ENCODE data around the gene SPNS2.

SPNS2 gene

DNA sequence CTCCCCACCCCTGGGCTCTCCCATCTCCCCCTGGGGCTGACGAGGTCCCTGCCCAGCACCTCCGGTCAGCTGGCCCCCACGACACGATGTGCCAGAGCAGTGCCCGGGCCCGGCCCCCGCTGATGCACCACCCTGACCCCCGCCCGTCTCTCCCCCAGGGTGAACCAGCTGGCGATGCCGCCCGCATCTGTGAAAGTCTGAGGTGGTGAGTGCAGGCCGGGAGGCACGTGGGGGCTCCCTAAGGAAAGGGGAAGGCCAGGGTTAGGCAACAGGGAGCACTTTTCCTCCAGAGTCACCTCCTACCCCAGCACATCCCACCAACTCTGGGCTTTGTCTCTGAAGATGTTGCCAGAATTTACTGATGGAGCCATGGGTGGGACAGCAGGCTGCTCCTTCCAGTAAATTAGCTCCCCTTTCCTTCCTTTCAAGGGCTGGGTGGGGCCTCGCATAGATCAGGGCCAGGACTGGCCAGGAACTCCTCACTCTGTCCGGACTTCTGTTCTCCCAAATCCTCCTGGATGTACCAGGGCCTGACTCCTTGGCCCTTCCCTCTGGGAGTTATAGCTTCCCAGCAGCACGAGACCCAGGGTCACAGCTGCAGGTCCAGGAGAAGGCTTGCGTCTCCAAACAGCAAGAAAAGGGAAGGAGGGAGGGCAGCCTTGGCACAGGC, 38.2 kb downstream of the SPNS2 start:
- no peak for DNase-seq (ENCODE audit: low read depth in 1 of 2, low spot score in 1 of 2)

DNA sequence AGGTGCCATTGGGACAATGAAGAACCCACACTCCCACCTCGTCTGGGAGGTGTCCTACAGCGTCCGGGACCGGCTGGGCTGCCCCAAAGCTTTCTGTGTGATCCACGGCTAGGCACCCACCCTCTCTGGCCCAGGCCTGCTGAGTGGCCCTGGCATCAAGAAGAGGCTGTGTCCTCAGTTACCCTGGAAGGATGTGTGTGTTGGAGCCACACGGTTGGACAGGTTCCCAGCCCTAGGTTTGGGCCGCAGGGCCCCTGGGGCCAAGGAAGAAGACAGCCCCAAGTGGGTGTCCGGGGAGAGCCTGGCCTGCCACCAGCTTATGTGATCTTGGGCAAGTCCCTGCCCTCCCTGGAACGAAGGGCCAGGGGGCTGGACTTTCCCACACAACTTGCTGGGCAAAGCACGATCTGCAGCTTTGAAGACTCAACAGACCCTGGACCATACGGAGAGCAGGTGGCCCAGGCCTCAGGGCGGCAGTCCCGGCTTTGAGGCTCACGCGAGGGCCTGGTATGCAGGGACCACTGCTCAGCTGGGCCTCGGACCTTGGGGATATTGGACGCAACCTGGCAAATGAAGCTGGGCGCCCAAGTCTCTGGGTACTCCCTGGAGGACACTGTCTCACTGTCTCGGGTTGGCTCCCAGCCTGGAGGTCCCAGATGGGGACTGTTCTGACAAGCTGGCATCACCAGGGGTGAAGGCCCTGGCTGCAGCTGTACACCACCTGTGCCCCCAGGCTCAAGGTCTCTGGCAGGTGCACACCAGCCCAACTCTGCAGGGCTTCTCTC, 39.0 kb downstream of the SPNS2 start:
- DNase-seq (ENCODE audit: low read depth in 1 of 2, low spot score in 1 of 2) = no peak

DNA sequence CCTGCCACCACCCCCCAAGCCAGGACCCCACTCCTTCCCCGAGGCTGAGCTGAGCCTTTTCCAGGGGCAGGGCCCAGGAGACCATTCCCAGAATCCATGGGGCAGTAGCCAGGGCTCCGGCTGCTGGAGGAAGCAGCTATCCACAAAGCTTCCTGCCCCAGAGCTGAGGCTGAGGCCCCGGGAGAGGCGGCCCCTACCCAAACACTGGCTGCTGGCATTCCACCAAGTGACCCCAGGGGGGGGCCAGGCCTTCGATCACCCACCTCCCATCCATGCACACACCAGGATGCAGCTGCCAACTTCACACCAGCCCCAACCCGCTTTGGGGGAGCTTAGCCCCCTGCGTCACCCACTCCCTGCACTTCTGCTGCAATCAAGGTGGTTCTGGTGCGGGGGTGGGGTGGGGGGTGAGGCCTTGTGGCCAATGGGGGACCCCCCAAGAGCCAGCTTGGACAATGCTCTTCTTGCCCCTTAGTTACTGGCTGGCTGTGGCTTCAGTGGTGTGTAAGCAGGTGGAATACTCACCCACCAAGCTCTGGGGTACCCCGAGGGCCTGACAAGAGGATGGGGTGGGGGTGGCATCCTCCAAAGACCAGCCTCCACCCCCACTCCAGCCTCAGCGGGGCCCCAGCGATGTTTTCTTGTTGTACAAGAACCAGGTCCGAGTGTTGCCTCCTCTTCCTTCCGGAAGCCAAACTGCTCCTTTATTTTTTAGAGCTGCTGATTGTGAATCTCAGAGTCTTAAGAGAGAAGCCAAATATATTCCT, 39.7 kb downstream of the SPNS2 start:
- no peak for DNase-seq (ENCODE audit: low read depth in 1 of 2, low spot score in 1 of 2)

DNA sequence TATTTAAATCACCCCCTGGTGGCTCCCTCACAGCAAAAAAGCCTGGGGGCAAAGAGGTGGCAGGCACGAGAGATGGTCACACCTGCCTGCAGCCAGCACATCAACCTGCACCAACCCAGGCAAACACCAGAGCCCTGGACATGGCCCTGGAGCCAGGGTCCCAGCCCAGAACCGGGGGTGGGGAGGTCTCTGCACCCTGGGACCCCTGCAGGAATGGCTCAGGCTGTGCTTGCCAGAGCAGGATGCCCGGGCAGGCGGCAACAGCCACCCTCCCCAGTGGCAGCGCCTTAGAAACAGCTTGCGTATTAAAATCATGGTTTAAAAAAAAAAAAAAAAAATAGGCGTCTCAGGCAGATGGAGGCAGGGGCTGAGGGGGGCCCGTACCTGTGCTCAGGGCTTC, 40.3 kb downstream of the SPNS2 start:
- DNase-seq (ENCODE audit: low read depth in 1 of 2, low spot score in 1 of 2) = no peak

DNA sequence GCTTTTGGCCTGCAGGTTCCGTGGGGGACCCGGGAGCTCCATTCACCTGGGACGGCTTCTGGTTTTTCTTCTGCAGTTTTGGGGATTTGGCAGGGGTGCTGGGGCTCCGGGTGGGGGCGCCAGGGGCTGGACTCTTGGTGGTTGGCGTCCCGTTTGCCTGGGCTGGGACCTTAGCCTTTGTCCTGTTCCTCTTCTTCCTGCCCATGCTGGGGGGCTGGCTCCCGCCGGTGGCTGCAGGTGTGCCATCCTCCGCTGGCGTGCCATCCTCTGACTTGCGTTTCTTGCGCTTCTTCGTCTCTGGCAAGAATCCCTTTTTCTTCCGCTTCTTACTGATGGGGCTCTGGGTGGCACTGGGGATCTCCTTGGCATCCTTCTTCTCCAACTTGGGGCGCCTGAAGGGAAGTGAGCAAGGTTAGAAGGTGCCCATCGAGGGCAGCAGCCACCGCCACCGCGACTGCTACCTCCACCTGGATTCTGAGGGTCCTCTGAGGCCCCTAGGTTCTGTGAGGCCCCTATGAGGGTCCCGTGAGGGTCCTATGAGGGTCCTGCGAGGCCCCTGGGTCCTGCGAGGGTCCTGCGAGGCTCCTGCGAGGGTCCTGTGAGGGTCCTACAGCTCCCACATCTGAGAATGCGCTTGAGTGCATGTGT, 41.0 kb downstream of the SPNS2 start:
- no peak for DNase-seq (ENCODE audit: low read depth in 1 of 2, low spot score in 1 of 2)

DNA sequence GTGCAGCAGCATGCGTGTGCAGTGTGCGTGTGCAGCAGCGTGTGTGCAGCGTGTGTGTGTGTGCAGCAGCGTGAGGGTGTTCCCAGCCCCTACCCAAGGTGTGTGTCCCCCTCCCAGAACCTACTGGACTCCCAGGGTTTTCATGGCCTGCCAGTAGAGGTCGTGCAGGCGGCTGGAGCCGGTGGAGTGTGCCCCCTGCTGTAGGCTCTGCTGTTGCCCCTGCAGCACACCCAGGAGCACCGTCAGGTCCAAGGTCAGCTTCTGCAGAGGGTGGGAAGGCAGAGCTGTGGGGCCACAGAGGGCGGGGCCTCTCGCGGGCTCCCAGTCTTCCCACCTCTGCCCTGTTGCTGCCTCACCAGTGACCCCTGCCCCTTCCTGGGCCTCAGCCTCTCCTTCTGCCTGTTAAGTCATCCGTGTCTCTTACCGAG, 41.6 kb downstream of the SPNS2 start:
- DNase-seq (ENCODE audit: low read depth in 1 of 2, low spot score in 1 of 2) = no peak

DNA sequence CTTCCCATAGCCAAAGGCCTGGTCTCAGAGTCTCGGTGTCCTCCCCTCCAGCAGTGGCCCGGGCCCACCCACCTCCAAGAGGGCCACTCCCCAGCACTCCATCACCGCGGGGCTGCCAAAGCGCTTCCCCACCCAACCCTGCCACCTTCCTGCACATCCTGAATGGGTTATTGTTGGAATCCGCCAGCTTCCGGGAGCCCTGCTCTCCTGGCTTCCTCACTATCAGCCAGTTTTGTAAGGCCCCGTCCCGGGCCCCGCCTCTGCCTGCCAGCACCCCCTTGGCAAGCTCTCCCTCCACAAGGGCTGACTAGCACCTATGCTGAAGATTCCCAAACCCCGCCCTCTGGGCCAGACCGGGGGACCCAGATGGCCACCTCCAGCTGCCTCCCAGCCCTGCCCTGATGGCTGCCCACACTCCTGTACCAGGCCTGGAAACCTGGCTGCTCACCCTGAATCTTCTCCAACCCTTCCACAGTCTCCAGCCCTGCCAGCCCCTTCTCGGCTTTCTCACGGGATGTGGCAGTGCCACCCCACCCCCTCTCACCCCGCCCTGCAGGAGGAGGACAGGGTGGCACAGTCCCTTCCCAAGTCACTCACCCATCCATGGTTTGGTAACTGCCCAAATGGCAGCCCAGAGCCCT, 42.1 kb downstream of the SPNS2 start:
- no peak for DNase-seq (ENCODE audit: low read depth in 1 of 2, low spot score in 1 of 2)

DNA sequence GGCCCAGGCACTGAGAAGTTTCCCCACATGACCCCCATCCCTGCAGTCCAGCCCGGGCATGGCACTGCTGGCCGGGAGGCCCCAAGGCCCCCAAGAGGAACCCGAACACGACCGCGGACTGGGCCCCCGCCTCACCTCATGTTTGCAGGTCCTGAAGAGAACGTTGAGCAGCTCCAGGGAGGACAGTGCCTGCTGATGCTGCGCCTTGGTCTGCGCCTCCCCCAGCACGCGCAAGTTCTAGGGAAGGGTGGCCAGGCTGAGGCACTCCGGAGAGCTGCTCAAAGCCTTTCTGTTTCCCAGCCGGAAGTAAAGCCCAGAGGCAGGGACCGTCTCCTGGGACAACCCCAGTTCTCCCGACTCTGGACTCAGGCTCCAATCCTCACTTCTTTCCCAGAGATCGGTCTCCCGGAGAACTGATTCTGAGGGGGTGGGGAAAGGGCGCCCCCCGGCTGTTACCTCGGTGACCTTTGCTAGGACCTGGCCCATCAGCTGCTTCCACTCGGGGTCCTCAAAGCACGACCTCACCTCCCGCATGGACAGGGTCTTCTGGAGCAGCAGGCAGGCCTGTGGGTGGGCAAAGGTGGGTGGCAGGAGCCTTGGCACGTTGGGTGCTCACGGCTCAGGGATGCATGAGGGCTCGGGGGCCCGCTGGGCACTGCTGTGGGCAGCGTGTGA, 42.8 kb downstream of the SPNS2 start:
- no peak for DNase-seq (ENCODE audit: low read depth in 1 of 2, low spot score in 1 of 2)

DNA sequence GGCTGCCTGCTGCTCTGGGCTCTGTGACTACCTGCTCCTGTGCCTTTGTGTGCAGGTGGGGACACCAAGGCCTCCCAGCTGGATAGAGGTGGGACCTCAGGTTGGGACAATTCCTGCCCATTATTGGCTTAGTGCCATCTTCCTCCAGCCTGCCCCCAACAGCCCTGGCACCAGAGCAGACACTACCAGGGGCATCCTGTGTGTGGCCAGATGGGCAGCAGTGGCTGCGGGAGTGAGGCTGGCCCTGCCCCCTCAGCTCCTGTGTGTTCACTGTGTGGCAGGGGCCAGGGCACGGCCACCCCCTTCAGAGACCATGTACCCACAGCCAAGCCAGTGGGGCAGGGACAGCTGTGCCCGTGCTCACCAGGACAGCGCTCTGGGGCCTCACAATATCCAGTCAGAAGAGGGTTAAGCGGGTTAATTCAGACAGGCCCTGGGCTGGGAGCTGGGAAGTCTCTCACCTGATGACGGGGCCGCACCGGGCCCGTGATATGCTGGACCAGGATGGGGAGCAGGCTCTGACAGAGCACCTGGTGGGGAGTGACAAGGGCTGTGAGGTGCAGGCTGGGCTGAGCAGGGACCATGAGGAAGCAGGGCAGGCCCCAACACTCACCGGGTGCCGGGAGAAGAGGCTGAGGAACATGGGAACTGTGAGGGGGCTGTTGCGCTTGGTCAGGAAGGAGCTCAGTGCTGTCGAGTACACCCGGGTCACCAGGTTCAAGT, 43.5 kb downstream of the SPNS2 start:
- DNase-seq (ENCODE audit: low read depth in 1 of 2, low spot score in 1 of 2) = no peak

DNA sequence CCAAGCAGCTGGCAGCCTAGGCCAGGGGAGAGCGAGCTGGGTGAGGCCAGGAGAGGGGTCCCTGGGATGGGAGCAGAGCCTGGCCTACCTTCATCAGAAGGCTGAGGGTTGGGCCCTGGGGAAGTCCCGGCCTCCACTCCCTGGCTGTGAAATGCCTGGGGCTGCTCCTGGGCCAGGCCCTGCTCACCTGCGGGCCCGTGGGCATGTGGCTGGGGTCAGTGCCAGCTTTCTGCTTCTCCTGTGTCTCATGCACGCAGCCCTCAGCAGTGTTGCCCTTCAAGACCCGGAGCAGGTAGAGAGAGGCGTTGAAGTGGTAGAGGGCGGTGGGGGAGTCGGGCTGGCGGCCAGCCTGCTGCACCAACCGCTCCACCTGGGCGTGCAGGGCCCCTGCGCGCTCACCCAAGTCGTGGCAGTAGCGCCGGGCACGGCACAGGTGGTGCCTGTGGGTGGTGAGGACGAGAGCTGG, 44.1 kb downstream of the SPNS2 start:
- DNase-seq (ENCODE audit: low read depth in 1 of 2, low spot score in 1 of 2) = no peak

DNA sequence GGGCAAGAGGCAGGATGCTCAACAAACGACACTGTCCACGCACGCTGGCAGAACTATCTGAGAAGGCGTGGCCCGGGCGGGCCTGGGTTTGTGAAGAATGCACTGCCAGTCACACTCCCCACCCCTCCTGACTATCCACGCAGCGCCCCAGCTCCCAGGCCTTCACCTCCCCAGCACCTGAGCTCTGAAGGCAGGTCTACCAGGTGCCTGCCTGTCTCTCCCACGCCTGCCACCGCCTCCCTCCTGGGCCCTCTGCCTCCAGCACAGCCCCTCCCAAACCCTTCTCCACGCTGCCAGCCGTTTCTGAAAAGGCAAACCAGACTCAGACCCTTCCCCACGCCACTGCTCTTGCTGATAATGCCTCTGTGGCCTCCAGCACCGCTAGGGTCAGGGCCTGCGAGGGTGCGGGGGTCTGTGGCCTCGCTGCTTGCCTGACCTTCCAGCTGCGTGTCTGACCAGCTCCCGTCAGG, 44.9 kb downstream of the SPNS2 start:
- DNase-seq (ENCODE audit: low read depth in 1 of 2, low spot score in 1 of 2) = no peak

DNA sequence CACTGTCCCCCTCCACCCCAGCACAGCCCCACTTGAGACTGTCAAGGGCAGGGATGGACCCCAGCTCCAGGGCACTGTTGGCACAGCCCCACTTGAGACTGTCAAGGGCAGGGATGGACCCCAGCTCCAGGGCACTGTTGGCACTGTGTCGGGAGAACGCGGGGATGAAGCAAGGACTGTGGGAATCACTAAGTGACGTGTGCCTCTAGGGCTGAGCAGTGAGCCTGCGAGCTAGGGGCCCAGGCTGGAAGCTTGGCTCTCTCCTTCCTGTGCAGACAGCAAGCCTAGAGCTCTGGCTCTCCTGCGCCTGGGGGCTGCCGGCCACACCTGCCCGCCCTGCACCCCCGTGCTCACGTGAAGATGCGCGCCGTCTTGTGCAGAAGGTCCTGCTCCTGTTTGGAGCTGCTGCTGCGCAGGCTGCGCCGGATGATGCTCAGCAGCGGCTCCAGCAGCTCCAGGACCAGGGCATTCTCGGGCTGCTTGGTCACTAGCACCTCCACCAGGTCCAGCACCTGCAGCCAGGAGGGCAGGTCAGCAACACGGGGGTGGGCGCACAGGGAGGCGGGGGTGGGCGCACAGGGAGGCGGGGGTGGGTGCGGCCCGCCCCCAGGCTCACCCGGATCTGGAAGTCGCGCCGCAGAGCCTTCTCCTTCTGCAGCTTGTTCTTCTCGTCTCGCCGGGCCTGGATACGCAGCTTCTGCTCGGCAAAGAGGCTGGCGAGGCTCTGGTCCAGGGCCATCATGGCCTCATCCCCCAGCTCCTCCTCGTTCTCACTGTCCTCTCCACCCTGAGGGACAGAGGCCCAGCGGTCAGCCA, 45.7 kb downstream of the SPNS2 start:
- DNase-seq (ENCODE audit: low read depth in 1 of 2, low spot score in 1 of 2) = no peak

DNA sequence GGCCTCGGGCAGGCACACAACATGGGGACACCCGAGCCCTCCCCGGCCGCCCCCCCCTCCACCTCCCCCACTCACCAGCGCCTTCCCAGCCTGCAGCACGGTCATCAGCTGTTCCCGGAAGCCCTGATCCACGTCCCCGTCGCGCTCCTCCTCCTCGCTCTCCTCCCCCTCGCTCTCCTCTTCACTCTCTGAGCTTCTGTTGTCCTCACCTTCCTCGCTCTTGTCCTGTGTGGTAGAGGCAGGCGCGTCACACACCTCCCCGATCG, 46.2 kb downstream of the SPNS2 start:
- no peak for DNase-seq (ENCODE audit: low read depth in 1 of 2, low spot score in 1 of 2)

DNA sequence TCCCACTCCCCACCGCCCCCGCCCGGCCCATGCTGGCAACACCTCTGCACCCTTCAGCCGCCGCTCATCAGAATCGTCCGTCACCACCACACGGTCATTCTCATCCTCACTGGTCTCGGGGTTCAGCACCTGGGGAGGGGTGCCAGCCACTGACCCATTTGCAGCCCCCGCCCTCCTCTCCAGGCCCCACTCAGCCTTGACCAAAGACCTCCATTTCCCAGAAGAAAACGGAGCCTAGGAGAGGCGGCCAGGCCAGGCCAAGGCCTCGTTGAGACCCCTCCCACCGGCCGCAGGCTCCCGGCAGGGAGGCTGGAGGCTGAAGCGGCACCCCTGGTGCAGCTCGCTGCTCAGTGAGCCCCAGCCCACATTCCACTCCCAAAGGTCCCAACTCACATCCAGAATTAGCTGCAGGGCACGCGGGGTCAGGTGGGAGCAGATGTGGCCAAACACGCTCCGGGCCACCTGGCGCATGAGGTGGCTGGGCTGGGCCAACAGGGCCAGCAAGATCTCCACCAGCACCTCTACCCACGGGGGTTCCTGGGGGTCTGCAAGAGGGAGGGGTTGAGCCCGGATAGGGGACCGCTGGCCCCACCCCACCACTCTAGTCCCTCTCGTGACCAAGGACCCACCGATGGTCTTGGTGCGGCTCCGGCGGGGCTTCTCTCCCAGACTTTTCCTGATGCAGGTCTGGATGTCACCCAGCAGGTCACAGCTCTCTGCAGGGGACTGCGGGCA, 46.7 kb downstream of the SPNS2 start:
- DNase-seq (ENCODE audit: low read depth in 1 of 2, low spot score in 1 of 2) = no peak

DNA sequence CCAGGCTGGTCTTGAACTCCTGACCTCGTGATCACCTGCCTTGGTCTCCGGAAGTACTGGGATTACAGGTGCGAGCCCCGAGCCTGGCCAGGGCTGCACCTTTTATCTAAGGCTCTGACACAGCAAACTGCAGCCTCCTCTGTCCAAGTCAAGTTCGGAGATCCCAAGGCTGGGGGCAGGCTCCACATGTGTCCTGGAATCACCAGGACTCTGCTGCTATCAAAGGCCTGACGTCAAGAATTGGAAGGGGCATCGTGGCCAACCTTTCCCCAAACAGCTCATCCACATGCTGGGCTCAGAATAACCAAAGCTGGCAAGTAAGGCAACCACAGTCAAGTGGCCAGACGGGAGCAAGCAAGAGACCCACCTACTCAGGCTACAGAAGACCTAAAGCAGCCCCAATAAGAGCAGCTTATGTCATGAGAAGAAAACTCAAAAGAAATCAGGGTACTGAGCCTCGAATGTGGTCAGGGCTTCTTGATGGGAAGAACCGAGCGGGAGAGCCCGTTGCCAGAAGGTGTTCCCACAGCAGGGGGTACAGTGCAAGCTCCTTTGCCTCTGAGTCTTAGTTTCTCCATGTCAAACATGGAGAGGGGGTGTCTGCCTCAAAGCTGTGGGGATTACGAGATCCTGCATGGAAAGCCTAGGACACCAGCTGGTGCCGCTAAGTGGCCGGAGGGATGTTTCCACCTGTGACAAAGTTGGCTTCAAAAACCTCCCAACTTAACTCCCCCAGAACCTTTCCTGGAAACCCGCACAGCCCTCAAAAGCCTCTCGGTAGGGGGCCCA, 48.6 kb downstream of the SPNS2 start:
- no peak for DNase-seq (ENCODE audit: low read depth in 1 of 2, low spot score in 1 of 2)

DNA sequence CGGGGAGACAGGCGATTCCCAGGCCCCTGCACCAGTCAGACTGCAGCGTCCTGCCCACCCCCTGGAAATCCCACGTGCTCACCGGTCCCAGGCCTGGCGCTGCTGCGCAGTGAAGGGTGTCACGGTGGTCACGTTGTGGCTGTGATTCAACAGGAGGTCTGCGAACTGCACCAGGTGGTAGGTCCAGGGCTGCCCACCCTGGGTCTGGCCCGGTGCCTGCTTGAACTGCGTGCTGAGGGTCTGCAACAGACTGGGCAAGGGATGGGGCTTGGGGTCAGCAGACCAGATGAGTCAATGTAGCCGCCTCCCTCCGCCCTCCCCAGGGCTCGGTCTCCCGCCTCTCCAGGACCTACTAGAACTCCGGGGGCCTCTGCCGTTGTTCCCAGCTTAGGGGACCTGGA, 49.4 kb downstream of the SPNS2 start:
- no peak for DNase-seq (ENCODE audit: low read depth in 1 of 2, low spot score in 1 of 2)

DNA sequence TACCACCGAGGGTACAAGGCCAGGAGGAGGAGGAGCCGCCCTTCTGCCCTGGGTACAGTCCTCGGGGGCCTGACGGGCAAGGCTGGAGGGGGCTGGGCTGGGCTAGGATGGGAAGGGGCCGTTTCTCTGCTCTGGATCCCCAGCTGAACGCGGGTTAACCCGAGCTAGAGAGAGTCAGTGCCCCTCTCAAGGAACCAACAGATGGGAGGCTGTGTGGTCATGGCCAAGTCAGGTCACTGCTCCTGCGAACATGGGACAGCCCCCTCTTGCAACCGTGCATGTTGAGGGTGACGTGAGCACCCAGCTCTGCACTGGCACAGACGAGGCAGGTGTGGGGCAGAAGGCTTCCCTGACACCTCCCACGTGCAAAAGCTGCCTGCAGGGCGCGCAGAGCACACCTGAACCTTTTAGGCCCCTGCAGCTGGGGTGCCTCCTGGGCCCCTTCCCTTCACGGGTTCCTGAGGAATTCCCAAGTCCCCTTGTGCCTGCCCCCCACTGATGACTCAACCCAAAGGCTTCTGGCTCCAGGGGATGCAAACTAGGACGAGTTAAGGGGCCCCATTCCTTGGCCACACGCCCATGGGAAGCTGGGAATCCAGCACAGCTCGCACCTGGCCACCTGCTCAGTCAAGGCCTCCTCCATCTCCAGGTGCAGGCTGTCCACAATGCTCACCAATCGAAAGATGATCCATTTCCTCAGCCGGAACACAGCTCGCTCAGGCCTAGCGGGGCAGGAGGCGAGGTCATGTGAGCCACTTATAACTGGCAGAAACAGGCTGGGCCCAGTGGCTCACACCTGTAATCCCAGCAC, 50.2 kb downstream of the SPNS2 start:
- DNase-seq (ENCODE audit: low read depth in 1 of 2, low spot score in 1 of 2) = no peak
